Measurements from ENCODE around the gene KLHDC7A. TPM values are rescaled to one million over a fixed set of nuclear protein-coding genes. Genes with fewer than 3 reads are reported as not detected.

Gene KLHDC7A
- total RNA-seq, 2 experiments from 2014 or later = not detected

- Mint-ChIP-seq H3K36me3 (no peaks in the 10 kb centered on the region), H3K27ac (no peak overlapping the region), H3K9me3 (peaks cover 16% of the 10 kb centered on the region), H3K4me1 (no peaks in the 10 kb centered on the region), H3K27me3 (peaks cover 4% of the 10 kb centered on the region), H3K4me3 (no peak overlapping the region)
- DNase-seq = no peak
Measured at GRCh38 chr1:18511874-18512150, 31.1 kb downstream of the KLHDC7A start.

GRCh38 chr1:18512883-18513282, 32.2 kb downstream of the KLHDC7A start:
- H3K4me3 Mint-ChIP-seq = no peak overlapping the region
- H3K27me3 Mint-ChIP-seq = peaks cover under 1% of the 10 kb centered on the region
- no peaks in the 10 kb centered on the region for H3K4me1 Mint-ChIP-seq

GRCh38 chr1:18513995-18514394, 33.3 kb downstream of the KLHDC7A start:
- no peaks in the 10 kb centered on the region for H3K4me1 Mint-ChIP-seq
- peaks cover 9% of the 10 kb centered on the region for H3K27me3 Mint-ChIP-seq

More at GRCh38 chr1:18512883-18513282, 32.2 kb downstream of the KLHDC7A start:
- DNase-seq = no peak
- no peaks in the 10 kb centered on the region for H3K36me3 Mint-ChIP-seq
- no peak overlapping the region for H3K27ac Mint-ChIP-seq
- H3K9me3 Mint-ChIP-seq = peaks cover 13% of the 10 kb centered on the region

GRCh38 chr1:18515120-18515667, 34.5 kb downstream of the KLHDC7A start:
- no peak overlapping the region for H3K27ac Mint-ChIP-seq
- no peak overlapping the region for H3K4me3 Mint-ChIP-seq
- DNase-seq = no peak
- no peaks in the 10 kb centered on the region for H3K36me3 Mint-ChIP-seq
- peaks cover 13% of the 10 kb centered on the region for H3K9me3 Mint-ChIP-seq
- H3K27me3 Mint-ChIP-seq = peaks cover 10% of the 10 kb centered on the region
- H3K4me1 Mint-ChIP-seq = no peaks in the 10 kb centered on the region

More at GRCh38 chr1:18513995-18514394, 33.3 kb downstream of the KLHDC7A start:
- Mint-ChIP-seq H3K4me3 (no peak overlapping the region), H3K9me3 (peaks cover 13% of the 10 kb centered on the region), H3K36me3 (no peaks in the 10 kb centered on the region), H3K27ac (no peak overlapping the region)
- DNase-seq = no peak

- H3K36me3 Mint-ChIP-seq = no peaks in the 10 kb centered on the region
Measured at GRCh38 chr1:18516473-18516872, 35.7 kb downstream of the KLHDC7A start.

GRCh38 chr1:18526436-18527275, 45.9 kb downstream of the KLHDC7A start:
- no peak for DNase-seq
- H3K27me3 Mint-ChIP-seq = peaks cover 5% of the 10 kb centered on the region
- no peaks in the 10 kb centered on the region for H3K9me3 Mint-ChIP-seq
- H3K4me1 Mint-ChIP-seq = no peaks in the 10 kb centered on the region
- no peaks in the 10 kb centered on the region for H3K36me3 Mint-ChIP-seq
- H3K4me3 Mint-ChIP-seq = no peak overlapping the region
- no peak overlapping the region for H3K27ac Mint-ChIP-seq

More at GRCh38 chr1:18516473-18516872, 35.7 kb downstream of the KLHDC7A start:
- no peak for DNase-seq
- H3K9me3 Mint-ChIP-seq = peaks cover 13% of the 10 kb centered on the region
- H3K27ac Mint-ChIP-seq = no peak overlapping the region
- H3K4me1 Mint-ChIP-seq = no peaks in the 10 kb centered on the region
- H3K27me3 Mint-ChIP-seq = peaks cover 13% of the 10 kb centered on the region
- H3K4me3 Mint-ChIP-seq = no peak overlapping the region

- H3K9me3 Mint-ChIP-seq = no peaks in the 10 kb centered on the region
- H3K27me3 Mint-ChIP-seq = peaks cover 5% of the 10 kb centered on the region
- DNase-seq = no peak
- no peaks in the 10 kb centered on the region for H3K4me1 Mint-ChIP-seq
- H3K27ac Mint-ChIP-seq = no peak overlapping the region
- no peaks in the 10 kb centered on the region for H3K36me3 Mint-ChIP-seq
- no peak overlapping the region for H3K4me3 Mint-ChIP-seq
Measured at GRCh38 chr1:18527514-18527913, 46.8 kb downstream of the KLHDC7A start.

GRCh38 chr1:18527921-18528320, 47.2 kb downstream of the KLHDC7A start:
- no peaks in the 10 kb centered on the region for H3K36me3 Mint-ChIP-seq
- peaks cover 5% of the 10 kb centered on the region for H3K27me3 Mint-ChIP-seq
- no peak overlapping the region for H3K27ac Mint-ChIP-seq
- H3K4me1 Mint-ChIP-seq = no peaks in the 10 kb centered on the region
- DNase-seq = no peak
- H3K4me3 Mint-ChIP-seq = no peak overlapping the region
- no peaks in the 10 kb centered on the region for H3K9me3 Mint-ChIP-seq

GRCh38 chr1:18528616-18529015, 47.9 kb downstream of the KLHDC7A start:
- Mint-ChIP-seq H3K4me3 (no peak overlapping the region), H3K4me1 (no peaks in the 10 kb centered on the region), H3K36me3 (no peaks in the 10 kb centered on the region), H3K27ac (no peak overlapping the region), H3K9me3 (no peaks in the 10 kb centered on the region), H3K27me3 (peaks cover 5% of the 10 kb centered on the region)
- no peak for DNase-seq

GRCh38 chr1:18529714-18530113, 49.0 kb downstream of the KLHDC7A start:
- no peak for DNase-seq
- Mint-ChIP-seq H3K27ac (no peak overlapping the region), H3K27me3 (peaks cover 5% of the 10 kb centered on the region), H3K4me1 (no peaks in the 10 kb centered on the region), H3K9me3 (no peaks in the 10 kb centered on the region), H3K36me3 (no peaks in the 10 kb centered on the region), H3K4me3 (no peak overlapping the region)

GRCh38 chr1:18530587-18531502, 50.1 kb downstream of the KLHDC7A start:
- no peaks in the 10 kb centered on the region for H3K4me1 Mint-ChIP-seq
- H3K36me3 Mint-ChIP-seq = no peaks in the 10 kb centered on the region
- no peaks in the 10 kb centered on the region for H3K9me3 Mint-ChIP-seq
- no peak overlapping the region for H3K4me3 Mint-ChIP-seq
- peaks cover 5% of the 10 kb centered on the region for H3K27me3 Mint-ChIP-seq
- no peak overlapping the region for H3K27ac Mint-ChIP-seq
- no peak for DNase-seq

GRCh38 chr1:18531503-18531845, 50.7 kb downstream of the KLHDC7A start:
- no peaks in the 10 kb centered on the region for H3K4me1 Mint-ChIP-seq
- peaks cover 5% of the 10 kb centered on the region for H3K27me3 Mint-ChIP-seq
- no peak overlapping the region for H3K27ac Mint-ChIP-seq
- no peak for DNase-seq
- H3K9me3 Mint-ChIP-seq = no peaks in the 10 kb centered on the region
- H3K36me3 Mint-ChIP-seq = no peaks in the 10 kb centered on the region
- no peak overlapping the region for H3K4me3 Mint-ChIP-seq

GRCh38 chr1:18532390-18533170, 51.9 kb downstream of the KLHDC7A start:
- DNase-seq = no peak
- Mint-ChIP-seq H3K4me1 (no peaks in the 10 kb centered on the region), H3K9me3 (no peaks in the 10 kb centered on the region), H3K36me3 (no peaks in the 10 kb centered on the region), H3K4me3 (no peak overlapping the region), H3K27ac (no peak overlapping the region), H3K27me3 (peaks cover 5% of the 10 kb centered on the region)

GRCh38 chr1:18533259-18533658, 52.5 kb downstream of the KLHDC7A start:
- Mint-ChIP-seq H3K9me3 (no peaks in the 10 kb centered on the region), H3K27me3 (peaks cover 5% of the 10 kb centered on the region), H3K36me3 (no peaks in the 10 kb centered on the region), H3K27ac (no peak overlapping the region), H3K4me3 (no peak overlapping the region), H3K4me1 (no peaks in the 10 kb centered on the region)
- DNase-seq = no peak

GRCh38 chr1:18534810-18535205, 54.1 kb downstream of the KLHDC7A start:
- DNase-seq = no peak
- no peaks in the 10 kb centered on the region for H3K4me1 Mint-ChIP-seq
- no peaks in the 10 kb centered on the region for H3K9me3 Mint-ChIP-seq
- H3K27me3 Mint-ChIP-seq = peaks cover 10% of the 10 kb centered on the region
- H3K36me3 Mint-ChIP-seq = no peaks in the 10 kb centered on the region
- H3K27ac Mint-ChIP-seq = no peak overlapping the region
- H3K4me3 Mint-ChIP-seq = no peak overlapping the region
